ENCODE data around the gene CLTRN.

Gene CLTRN

GRCh38 chrX:15686818-15687685, 22.4 kb upstream of the CLTRN start (continued):
- no peak for TF ChIP-seq ZBTB49 (tag by site-specific recombination; IDR thresholded peaks at IDR 0.05; ENCODE audit: low read depth)
- no peak for TF ChIP-seq BCL11B (tag by site-specific recombination; IDR thresholded peaks at IDR 0.05; ENCODE audit: low read depth)
- TF ChIP-seq GLI2 (tag by site-specific recombination; IDR thresholded peaks at IDR 0.05; ENCODE audit: borderline replicate concordance, low read depth) = no peak
- TF ChIP-seq CTCF (tag by site-specific recombination; IDR thresholded peaks at IDR 0.05) = peak; percentile 46
- TF ChIP-seq ZNF404 (tag by site-specific recombination; IDR thresholded peaks at IDR 0.05) = no peak
- no peak for TF ChIP-seq ZNF830 (tag by site-specific recombination; IDR thresholded peaks at IDR 0.05; ENCODE audit: low read depth)
- TF ChIP-seq ZNF544 (tag by site-specific recombination; IDR thresholded peaks at IDR 0.05) = no peak
- no peak for TF ChIP-seq ZNF510 (tag by site-specific recombination; IDR thresholded peaks at IDR 0.05; ENCODE audit: insufficient replicate concordance)
- TF ChIP-seq ZNF571 (tag by site-specific recombination; IDR thresholded peaks at IDR 0.05) = no peak

- no peak overlapping the region for H3K27ac ChIP-seq (ENCODE audit: extremely low read depth, low read depth, low read length)
- ChIA-PET POLR2A (no interaction called here), CTCF (interaction anchor here (1.1 kb wide), 1 partner anchor 115 kb away, joined by 4 read pairs; no protein-coding TSS in a partner anchor)
- no peaks in the 10 kb centered on the region for H3K9me3 ChIP-seq (ENCODE audit: control insufficient read depth, insufficient read depth, low read depth, low read length)
- peaks cover 3% of the 10 kb centered on the region for H3K4me1 ChIP-seq (ENCODE audit: control insufficient read depth, insufficient read depth, low read length)
- peaks cover 4 to 33% of the 10 kb centered on the region in 2 experiments for H3K36me3 ChIP-seq (ENCODE audit: control insufficient read depth in 2 of 2, insufficient read depth in 1 of 2, low read length in 2 of 2)
- TF ChIP-seq ZNF639 (tag by site-specific recombination; IDR thresholded peaks at IDR 0.05) (no peak), ZNF580 (tag by site-specific recombination; IDR thresholded peaks at IDR 0.05) (no peak), ZNF214 (tag by site-specific recombination; IDR thresholded peaks at IDR 0.05; ENCODE audit: borderline replicate concordance) (no peak), ZNF146 (tag by site-specific recombination; IDR thresholded peaks at IDR 0.05) (no peak), FEZF1 (tag by site-specific recombination; IDR thresholded peaks at IDR 0.05) (no peak), SP7 (tag by site-specific recombination; IDR thresholded peaks at IDR 0.05) (no peak), ZNF513 (tag by site-specific recombination; IDR thresholded peaks at IDR 0.05) (no peak), ZNF239 (tag by site-specific recombination; IDR thresholded peaks at IDR 0.05) (no peak)
- H3K4me3 ChIP-seq (ENCODE audit: low read depth, low read length) = no peak overlapping the region
These were observed 18.6 kb upstream of the CLTRN start for GRCh38 chrX:15683193-15683592.
